K562 (cell line): ENCODE results near the gene MPV17L2. TPM values are rescaled to one million over a fixed set of nuclear protein-coding genes. Genes with fewer than 3 reads are reported as not detected.

Source experiments
- CREB3 ChIP-seq: fragments of 450-650 bp; conservative IDR thresholded peaks from 2 replicates; pipeline ENCODE4 v1.6.1; 2016; ENCODE audit warnings: missing genetic modification characterization, low read depth, mild to moderate bottlenecking, missing compliant biosample characterization, moderate library complexity
- E2F4 ChIP-seq: sonication (generic); formaldehyde crosslinking; IDR thresholded peaks from 2 replicates; pipeline ENCODE4 v1.8.0; 2022; ENCODE audit warnings: mild to moderate bottlenecking, low read depth, missing genetic modification reagents
- ETS1 ChIP-seq: conservative IDR thresholded peaks from 2 replicates; pipeline ENCODE4 v1.6.1; 2011; ENCODE audit warnings: low read depth, mild to moderate bottlenecking, low read length; ENCODE audit not compliant: control insufficient read depth
- ILF3 ChIP-seq: fragments of 450-650 bp; IDR thresholded peaks from 2 replicates; pipeline ENCODE4 v1.6.1; 2018; ENCODE audit warnings: antibody characterized with exemption, mild to moderate bottlenecking, moderate library complexity, borderline replicate concordance
- MAX ChIP-seq: sonication (generic); formaldehyde crosslinking; IDR thresholded peaks from 2 replicates; pipeline ENCODE4 v1.9.0; 2022; ENCODE audit warnings: mild to moderate bottlenecking, missing genetic modification reagents
- NUFIP1 ChIP-seq: fragments of 450-650 bp; IDR thresholded peaks from 2 replicates; pipeline ENCODE4 v1.6.1; 2018; ENCODE audit not compliant: partially characterized antibody
- PHF21A ChIP-seq: fragments of 450-650 bp; IDR thresholded peaks from 2 replicates; pipeline ENCODE4 v1.6.1; 2017; ENCODE audit warnings: low read depth, borderline replicate concordance
- PML ChIP-seq: IDR thresholded peaks from 2 replicates; pipeline ENCODE4 v1.6.1; 2012; ENCODE audit warnings: low read length, inconsistent platforms
- REST ChIP-seq, 2 experiments: fragments of 450-650 bp; formaldehyde crosslinking in 1 of 2; IDR thresholded peaks; 2 replicates each; pipeline versions ENCODE4 v1.4.0 to v1.6.1; 2014 to 2020; ENCODE audit warnings: mild to moderate bottlenecking in 2 of 2, borderline replicate concordance in 1 of 2, low read depth in 1 of 2
- RNF2 ChIP-seq: sonication (generic); IDR thresholded peaks from 2 replicates; pipeline ENCODE4 v1.6.1; 2016
- SIRT6 ChIP-seq: IDR thresholded peaks from one replicate; pipeline ENCODE4 v1.6.1; 2012; ENCODE audit warnings: low read depth, mild to moderate bottlenecking, control low read depth, inconsistent platforms, low read length, moderate library complexity
- SOX6 ChIP-seq: fragments of 450-650 bp; IDR thresholded peaks from 2 replicates; pipeline ENCODE4 v1.6.1; 2014; ENCODE audit warnings: mild to moderate bottlenecking
- TGIF2 ChIP-seq: sonication (generic); formaldehyde crosslinking; IDR thresholded peaks from 2 replicates; pipeline ENCODE4 v1.8.1; 2022; ENCODE audit warnings: mild to moderate bottlenecking, missing genetic modification reagents, moderate library complexity
- ZNF133 ChIP-seq: fragments of 250-450 bp; sonication (Bioruptor Pico); IDR thresholded peaks from 2 replicates; pipeline ENCODE4 v1.4.0; 2020; ENCODE audit warnings: mild to moderate bottlenecking
- ZNF282 ChIP-seq: sonication (generic); formaldehyde crosslinking; IDR thresholded peaks from 2 replicates; pipeline ENCODE4 v1.8.1; 2023; ENCODE audit warnings: missing genetic modification reagents
- ZNF347 ChIP-seq: fragments of 450-650 bp; formaldehyde crosslinking; IDR thresholded peaks from 2 replicates; pipeline ENCODE4 v1.4.0; 2020; ENCODE audit warnings: low read depth, mild to moderate bottlenecking, moderate library complexity
- polyA plus RNA-seq, 8 experiments: library from polyadenylated mRNA; depleted of rRNA in 4 of 8; stranded (reverse) in 5 of 8; unstranded in 3 of 8; fragments of >200 nt; fragmentation: Nextera tagmentation in 2 of 8; fragmentation: Illumina TruSeq in 1 of 8; extraction: Ambion mirVana in 2 of 8; extraction: Trizol in 1 of 8; gene quantifications; 2 replicates each; pipeline versions ENCODE4 v1.2.1 to v1.2.3, GENCODE V29; 2011 to 2014; ENCODE audit warnings: inconsistent platforms in 1 of 8, missing spikeins in 1 of 8
- total RNA-seq, 7 experiments: library from RNA; depleted of rRNA in 6 of 7; stranded (reverse); fragments of >200 nt in 6 of 7; fragmentation: Illumina TruSeq in 2 of 7; extraction: Trizol in 2 of 7; gene quantifications; 2 replicates each; pipeline versions ENCODE4 v1.2.1 to v1.2.3, GENCODE V29; 2011 to 2021; ENCODE audit warnings: low replicate concordance in 1 of 7

Gene MPV17L2
- total and polyA plus RNA-seq, 9 of the 15 experiments (the other 6 are each of a cell fraction or from before 2014, with no cell fraction given), result 10.6 to 60.2 (median 28.5) TPM

- peak; percentile 28; the same call in 1 of the 2 replicates for TF ChIP-seq REST (IDR thresholded peaks at IDR 0.05; ENCODE audit: borderline replicate concordance)
- peak; percentile 57; the same call in 1 of the 2 replicates for TF ChIP-seq REST (CRISPR knock-in tag; IDR thresholded peaks at IDR 0.05; ENCODE audit: low read depth)
- peak; percentile 68; the same call in 1 of the 2 replicates for TF ChIP-seq PML
- no peak for TF ChIP-seq ILF3
- TF ChIP-seq NUFIP1, result peak; percentile 95
- peak; percentile 80 for TF ChIP-seq RNF2
- TF ChIP-seq CREB3 (tag), result no peak; the same call in 1 of the 2 replicates
- no peak for TF ChIP-seq ZNF133 (CRISPR knock-in tag)
- TF ChIP-seq ETS1, result 0 out of 2 replicates have a peak, but pooled peaks have one; percentile 27
- TF ChIP-seq SOX6, result peak; percentile 68; the same call in 1 of the 2 replicates
- no peak for TF ChIP-seq SIRT6
- TF ChIP-seq ZNF347 (CRISPR knock-in tag), result no peak
- TF ChIP-seq ZNF282, result no peak
- TF ChIP-seq PHF21A, result peak; percentile 60; the same call in 1 of the 2 replicates
- TF ChIP-seq TGIF2, result no peak
- peak; percentile 72 for TF ChIP-seq MAX (CRISPR knock-in tag)
- no peak for TF ChIP-seq E2F4 (CRISPR knock-in tag)
Measured at GRCh38 chr19:18223860-18224524, 31.0 kb downstream of the MPV17L2 start (continued).
